Measurements from ENCODE around the gene RFX2. TPM values are rescaled to one million over a fixed set of nuclear protein-coding genes. Genes with fewer than 3 reads are reported as not detected.

Gene RFX2
- total and polyA plus RNA-seq, 9 of the 15 experiments (the other 6 are each of a cell fraction or from before 2014, with no cell fraction given) = 3.6 to 18.7 (median 8.7) TPM

DNA sequence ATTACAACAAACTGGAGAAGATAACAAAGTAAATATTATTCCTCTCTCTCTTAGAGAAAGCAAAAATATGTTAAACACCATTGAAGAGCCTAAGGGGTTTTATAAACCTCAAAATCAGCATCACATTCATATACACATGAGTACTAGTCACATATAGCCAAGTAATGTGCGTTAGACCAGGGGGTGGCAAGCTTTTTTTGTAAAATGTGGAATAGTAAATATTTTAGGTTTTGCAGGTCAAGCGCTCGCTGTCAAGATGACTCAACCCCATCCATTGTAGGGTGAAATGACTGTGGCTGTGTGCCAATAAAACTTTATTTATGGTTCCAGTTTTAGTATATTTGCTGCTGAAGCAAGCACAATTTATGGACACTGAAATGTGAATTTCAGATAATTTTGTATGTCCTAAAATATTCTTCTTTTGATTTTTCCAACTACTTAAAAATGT is 21.7 kb downstream of the RFX2 start (continued):
- 0 out of 2 replicates have a peak, but pooled peaks have one; percentile 5 for TF ChIP-seq ADNP (tag; IDR thresholded peaks at IDR 0.05)
- TF ChIP-seq ZBTB8A (IDR thresholded peaks at IDR 0.05; ENCODE audit: partially characterized antibody) = no peak
- 0 out of 2 replicates have a peak, but pooled peaks have one; percentile 25 for TF ChIP-seq ZNF766 (CRISPR knock-in tag; conservative IDR thresholded peaks at IDR 0.05)
- TF ChIP-seq, protein P1, sequence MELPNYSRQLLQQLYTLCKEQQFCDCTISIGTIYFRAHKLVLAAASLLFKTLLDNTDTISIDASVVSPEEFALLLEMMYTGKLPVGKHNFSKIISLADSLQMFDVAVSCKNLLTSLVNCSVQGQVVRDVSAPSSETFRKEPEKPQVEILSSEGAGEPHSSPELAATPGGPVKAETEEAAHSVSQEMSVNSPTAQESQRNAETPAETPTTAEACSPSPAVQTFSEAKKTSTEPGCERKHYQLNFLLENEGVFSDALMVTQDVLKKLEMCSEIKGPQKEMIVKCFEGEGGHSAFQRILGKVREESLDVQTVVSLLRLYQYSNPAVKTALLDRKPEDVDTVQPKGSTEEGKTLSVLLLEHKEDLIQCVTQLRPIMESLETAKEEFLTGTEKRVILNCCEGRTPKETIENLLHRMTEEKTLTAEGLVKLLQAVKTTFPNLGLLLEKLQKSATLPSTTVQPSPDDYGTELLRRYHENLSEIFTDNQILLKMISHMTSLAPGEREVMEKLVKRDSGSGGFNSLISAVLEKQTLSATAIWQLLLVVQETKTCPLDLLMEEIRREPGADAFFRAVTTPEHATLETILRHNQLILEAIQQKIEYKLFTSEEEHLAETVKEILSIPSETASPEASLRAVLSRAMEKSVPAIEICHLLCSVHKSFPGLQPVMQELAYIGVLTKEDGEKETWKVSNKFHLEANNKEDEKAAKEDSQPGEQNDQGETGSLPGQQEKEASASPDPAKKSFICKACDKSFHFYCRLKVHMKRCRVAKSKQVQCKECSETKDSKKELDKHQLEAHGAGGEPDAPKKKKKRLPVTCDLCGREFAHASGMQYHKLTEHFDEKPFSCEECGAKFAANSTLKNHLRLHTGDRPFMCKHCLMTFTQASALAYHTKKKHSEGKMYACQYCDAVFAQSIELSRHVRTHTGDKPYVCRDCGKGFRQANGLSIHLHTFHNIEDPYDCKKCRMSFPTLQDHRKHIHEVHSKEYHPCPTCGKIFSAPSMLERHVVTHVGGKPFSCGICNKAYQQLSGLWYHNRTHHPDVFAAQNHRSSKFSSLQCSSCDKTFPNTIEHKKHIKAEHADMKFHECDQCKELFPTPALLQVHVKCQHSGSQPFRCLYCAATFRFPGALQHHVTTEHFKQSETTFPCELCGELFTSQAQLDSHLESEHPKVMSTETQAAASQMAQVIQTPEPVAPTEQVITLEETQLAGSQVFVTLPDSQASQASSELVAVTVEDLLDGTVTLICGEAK (IDR thresholded peaks at IDR 0.05) = peak; percentile 98
- TF ChIP-seq, protein P1 (CRISPR knock-in tag; IDR thresholded peaks at IDR 0.05) = peak; percentile 95
- peak; percentile 79 for TF ChIP-seq NFIC (IDR thresholded peaks at IDR 0.05)
- TF ChIP-seq, protein P2, sequence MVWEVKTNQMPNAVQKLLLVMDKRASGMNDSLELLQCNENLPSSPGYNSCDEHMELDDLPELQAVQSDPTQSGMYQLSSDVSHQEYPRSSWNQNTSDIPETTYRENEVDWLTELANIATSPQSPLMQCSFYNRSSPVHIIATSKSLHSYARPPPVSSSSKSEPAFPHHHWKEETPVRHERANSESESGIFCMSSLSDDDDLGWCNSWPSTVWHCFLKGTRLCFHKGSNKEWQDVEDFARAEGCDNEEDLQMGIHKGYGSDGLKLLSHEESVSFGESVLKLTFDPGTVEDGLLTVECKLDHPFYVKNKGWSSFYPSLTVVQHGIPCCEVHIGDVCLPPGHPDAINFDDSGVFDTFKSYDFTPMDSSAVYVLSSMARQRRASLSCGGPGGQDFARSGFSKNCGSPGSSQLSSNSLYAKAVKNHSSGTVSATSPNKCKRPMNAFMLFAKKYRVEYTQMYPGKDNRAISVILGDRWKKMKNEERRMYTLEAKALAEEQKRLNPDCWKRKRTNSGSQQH (CRISPR knock-in tag; IDR thresholded peaks at IDR 0.05) = no peak
- TF ChIP-seq MEIS2 (IDR thresholded peaks at IDR 0.05; ENCODE audit: partially characterized antibody) = peak; percentile 32
- TF ChIP-seq, protein P3, sequence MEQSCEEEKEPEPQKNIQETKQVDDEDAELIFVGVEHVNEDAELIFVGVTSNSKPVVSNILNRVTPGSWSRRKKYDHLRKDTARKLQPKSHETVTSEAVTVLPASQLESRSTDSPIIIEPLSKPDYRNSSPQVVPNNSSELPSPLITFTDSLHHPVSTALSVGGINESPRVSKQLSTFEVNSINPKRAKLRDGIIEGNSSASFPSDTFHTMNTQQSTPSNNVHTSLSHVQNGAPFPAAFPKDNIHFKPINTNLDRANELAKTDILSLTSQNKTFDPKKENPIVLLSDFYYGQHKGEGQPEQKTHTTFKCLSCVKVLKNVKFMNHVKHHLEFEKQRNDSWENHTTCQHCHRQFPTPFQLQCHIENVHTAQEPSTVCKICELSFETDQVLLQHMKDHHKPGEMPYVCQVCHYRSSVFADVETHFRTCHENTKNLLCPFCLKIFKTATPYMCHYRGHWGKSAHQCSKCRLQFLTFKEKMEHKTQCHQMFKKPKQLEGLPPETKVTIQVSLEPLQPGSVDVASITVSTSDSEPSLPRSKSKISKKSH (CRISPR knock-in tag; IDR thresholded peaks at IDR 0.05) = no peak
- TF ChIP-seq ZNF311 (CRISPR knock-in tag; IDR thresholded peaks at IDR 0.05) = peak; percentile 68; the same call in 1 of the 2 replicates
- no peak for TF ChIP-seq EP400 (IDR thresholded peaks at IDR 0.05)
- no peak for TF ChIP-seq EGR1 (conservative IDR thresholded peaks at IDR 0.05)
- TF ChIP-seq, protein P4, sequence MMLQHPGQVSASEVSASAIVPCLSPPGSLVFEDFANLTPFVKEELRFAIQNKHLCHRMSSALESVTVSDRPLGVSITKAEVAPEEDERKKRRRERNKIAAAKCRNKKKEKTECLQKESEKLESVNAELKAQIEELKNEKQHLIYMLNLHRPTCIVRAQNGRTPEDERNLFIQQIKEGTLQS (IDR thresholded peaks at IDR 0.05) = peak; percentile 60
- TF ChIP-seq, protein P4 (CRISPR knock-in tag; conservative IDR thresholded peaks at IDR 0.05) = no peak
